Activated CD4-positive, alpha-beta T cell treated with anti-CD3 and anti-CD28 coated beads for 24 hours (primary cell): ENCODE results near the gene AMPD3.

Experiments used
- DNase-seq, 2 donors: peaks; one replicate each; pipeline ENCODE4 v3.0.0-alpha.2; 2020; ENCODE audit warnings: low read depth in 2 of 2

AMPD3 gene

DNA sequence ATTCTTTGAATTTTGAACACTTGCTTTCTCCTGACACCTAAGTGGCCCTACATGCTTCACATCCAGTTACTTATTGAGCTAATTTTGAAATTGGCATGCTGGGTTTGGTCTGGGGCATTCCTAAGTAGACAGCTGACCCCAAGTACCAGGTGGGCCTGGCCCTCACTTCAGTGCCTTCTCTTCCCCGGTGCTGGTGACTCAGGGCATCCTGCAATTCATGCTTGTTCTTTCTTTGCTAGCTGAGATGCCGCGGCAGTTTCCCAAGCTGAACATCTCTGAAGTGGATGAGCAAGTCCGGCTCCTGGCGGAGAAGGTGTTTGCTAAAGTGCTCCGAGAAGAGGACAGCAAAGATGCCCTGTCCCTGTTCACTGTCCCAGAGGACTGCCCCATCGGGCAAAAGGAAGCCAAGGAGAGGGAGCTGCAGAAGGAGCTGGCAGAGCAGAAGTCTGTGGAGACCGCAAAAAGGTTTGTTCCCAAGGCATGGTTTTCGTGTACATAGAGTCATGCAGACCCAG, 6.3 kb downstream of the AMPD3 start:
- no peak for DNase-seq

DNA sequence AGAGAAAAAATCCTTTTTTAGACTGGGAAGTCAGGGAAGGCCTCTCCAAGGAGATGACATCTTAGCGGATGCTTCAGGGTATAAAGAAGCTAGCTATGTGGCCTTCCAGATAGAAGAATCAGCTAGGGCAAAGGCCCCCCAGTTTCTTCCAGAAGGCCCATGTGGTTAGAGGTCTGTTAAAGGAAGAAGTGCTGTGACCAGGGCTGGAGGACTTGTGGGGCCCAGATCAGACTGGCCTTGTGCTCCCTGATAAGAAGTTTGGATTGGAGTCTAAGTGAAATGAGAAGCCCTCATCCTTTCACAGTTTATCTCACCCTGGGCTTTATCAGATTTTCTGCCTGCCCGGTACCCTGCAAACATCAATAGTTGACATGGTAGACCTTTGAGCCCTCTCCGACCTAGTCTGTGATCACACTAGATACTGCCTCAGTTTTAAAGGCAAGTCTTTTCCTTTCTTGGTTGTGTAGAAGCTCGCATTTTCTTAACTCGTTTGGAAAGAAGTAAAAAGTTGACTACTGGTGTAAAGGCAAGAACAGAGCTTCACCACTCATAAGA, 7.8 kb downstream of the AMPD3 start:
- DNase-seq = no peak

DNA sequence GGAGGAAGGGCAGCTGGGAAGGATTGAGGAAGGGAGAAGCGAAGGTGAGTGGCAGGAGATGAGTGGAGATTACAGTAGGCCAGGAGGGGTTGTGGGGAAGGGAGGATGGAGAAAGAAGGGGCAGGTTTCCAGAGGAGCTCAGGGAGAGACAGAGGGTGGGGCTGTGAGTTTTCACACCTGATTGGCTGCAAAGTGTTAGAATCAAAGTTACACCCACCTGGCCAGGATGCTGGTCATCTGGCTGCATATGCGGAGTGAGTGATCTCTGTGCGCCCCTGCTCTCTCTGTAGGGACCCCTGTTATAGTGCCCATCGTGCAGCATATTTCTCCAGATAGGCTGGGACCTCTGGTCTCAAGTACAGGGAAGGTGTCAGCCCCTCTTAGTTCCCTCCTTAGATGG, 18.3 kb downstream of the AMPD3 start:
- DNase-seq = no peak

DNA sequence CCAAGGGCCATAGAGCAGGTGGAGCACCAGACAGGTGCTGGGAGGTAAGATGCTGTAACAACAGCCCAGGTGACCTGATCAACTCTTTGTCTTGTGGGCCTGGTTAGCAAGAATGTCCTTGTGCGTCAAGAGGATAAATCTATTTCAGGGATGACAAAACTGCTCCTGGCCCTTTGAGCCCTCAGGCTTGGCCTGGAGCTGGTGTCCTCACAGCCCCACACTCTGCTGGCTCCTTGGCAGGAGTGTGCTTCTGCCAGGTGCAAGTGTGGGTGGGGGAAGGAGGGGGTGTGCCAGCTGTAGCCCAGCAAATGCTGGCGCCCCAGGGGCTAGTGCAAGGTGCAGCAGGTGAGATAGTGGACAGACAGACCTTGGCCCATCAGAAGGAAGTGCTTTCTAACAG, 19.5 kb downstream of the AMPD3 start:
- no peak for DNase-seq

DNA sequence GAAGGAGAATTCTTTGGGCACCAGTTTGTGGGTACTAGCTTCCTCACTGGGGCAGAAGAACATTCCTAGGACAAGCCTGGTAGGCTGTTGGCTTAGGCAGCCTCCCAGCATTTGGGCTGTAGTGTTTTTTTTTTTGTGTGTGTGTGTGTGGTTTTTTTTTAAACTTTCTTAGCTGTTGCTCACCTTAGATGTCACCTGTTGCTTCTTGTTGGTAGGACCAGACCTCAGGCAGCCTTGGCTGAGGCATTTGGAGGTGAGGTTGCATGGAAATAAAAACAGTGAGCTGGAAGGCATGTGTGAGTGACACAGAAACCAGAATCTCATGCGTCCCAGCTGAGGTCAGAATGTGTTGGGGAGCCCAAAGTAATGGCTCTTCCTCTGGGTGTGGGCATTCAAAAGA, 21.3 kb downstream of the AMPD3 start:
- DNase-seq = no peak

DNA sequence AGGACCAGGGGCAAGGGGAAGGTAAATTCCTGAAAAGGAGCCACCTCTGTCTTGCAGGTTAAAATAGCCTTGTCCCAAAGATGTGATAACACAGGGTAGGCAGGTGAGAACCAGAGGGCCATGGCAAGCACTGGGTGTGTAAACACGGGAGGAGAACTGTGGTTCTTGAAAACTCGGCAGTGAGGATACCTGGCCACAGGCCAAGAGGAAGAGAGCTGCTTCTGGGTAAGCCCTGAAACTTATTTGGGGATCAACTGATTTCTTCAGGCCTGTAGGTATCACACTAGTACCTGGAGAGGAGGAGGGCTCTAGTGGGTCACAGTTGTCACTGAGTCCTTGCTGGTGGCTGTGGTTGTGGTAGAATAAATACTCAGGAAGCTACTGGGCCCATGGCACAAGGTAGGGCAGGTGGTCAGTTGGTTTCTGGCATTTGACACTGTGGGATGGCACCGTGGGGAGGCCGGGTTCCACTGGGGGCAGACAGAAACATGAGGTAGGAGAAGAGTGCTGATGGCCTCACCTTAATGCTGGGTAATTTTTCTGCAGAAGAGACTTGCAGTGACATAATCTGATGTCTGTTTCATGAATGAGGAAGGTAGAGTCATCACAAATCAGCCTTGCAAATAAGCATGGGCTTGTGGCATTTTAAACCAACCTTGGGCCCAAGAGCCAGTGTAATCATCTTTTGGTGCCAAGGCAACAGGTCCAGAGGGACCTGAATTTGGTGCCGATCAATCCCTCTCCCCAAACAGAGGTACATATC, 22.0 kb downstream of the AMPD3 start:
- no peak for DNase-seq

DNA sequence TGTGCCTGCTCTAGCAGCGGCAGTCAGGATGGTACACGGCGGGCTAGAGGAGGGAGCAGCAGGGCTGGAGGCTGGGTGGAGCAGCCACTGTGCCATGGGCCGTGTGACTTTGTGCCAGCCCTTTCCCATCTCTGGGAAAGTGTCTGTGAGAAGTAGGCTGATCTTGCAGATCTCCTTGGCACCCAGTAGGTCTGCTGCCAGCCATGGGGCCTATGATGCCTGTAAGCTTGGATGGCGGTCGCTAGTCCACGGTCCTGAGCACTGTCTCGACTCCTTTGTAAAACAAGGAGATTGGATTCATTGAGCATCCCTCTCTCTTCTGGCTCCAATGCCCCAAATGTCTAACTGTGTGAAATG, 22.6 kb downstream of the AMPD3 start:
- DNase-seq = no peak

DNA sequence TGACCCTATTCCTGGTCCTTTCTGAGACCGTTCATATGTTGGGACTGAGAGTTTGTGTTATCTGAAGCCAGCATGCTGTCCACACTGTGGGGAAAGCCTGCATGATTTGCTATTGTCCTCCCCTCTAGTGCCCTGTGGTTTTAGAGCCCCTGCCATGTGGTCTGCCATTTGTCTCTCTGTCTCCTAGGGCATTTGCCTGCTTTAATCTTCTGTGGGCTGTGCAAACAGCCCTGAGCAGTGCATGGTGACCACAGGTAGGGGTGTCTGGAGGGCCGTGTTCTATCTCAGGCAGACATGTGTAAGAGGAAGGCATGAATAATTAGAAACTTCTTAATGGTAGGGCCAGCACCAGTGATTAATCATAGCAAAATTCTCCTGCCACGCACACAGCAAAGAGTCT, 23.0 kb downstream of the AMPD3 start:
- DNase-seq = no peak

DNA sequence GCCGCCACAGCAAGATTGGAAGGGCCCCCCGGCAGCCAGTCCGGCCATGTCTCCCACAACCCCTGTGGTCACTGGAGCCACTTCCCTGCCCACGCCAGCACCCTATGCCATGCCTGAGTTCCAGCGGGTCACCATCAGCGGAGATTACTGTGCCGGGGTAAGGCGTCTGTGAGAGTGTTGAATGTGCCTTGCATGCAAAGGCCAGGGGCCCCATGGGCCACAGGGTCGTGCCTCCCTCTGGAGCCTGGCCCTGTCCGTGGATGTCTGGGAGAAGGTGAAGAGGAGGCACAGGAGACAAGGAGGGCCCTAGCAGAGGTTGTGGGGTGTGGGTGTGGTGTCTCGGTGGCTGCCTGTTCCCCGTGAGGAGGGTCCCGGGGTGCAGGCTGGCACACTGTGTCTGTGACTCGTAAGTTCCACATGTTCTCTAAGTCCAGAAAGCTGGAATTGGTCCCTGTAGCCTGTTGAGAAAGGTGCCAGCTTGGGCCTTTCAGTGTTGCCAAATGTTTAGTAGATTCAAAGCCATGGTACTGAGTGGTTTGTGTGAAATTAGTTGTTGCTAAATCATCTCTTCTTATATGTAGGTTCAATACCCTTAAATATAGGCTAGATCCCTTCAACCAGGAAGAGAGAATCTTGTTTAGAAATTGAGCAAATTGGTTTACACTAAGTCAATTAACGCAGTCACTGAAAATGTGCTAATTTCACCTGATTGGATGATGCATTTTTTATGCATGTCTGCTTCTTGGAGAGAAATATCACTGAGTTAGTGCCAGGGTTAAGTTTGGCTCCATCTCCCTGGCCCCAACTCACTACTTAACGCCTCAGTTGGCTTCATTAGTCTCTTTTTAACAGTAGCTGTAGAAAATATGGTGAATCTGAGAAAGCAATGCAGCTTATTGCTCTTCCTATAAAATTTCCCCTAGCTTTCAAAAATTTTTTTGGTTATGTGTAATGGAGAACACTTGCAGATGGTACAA, 23.8 kb downstream of the AMPD3 start:
- DNase-seq = no peak

DNA sequence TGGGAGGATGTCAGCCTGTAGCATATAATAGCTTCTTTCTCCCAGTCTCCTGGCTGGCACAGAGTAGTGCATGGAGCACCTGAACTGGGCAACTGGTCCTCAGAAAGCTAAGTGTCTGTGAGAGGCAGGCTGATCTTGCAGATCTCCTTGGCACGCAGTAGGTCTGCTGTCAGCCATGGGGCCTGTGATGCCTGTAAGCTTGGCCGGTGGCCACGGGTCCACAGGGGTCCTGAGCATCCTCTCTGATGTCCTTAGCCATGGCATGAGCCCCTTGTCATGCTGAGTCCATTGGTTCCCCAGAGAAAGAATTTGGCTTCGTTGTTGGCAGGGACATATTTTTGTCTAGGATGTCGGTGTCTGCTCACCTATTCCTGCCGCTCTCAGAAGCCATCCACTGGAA, 25.0 kb downstream of the AMPD3 start:
- DNase-seq = no peak

DNA sequence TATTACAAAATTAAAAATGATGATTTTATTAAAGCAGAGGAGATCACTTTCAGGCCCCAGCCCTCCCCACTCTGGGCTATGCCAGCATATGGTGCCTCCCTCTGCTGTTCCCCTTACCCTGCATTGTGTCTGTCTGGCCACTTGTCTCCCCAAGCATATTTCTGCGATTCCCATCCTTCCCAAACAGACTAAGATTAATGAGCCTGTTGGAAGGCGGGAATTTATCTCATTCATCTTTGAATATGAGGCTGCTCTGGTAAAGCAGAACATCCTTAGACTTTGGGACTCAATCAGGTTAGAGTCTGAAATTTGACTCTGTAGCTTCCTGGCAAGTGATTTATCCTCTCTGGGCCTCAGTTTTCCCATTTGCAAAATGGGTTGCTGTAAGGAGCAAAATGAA, 25.7 kb downstream of the AMPD3 start:
- DNase-seq = no peak

DNA sequence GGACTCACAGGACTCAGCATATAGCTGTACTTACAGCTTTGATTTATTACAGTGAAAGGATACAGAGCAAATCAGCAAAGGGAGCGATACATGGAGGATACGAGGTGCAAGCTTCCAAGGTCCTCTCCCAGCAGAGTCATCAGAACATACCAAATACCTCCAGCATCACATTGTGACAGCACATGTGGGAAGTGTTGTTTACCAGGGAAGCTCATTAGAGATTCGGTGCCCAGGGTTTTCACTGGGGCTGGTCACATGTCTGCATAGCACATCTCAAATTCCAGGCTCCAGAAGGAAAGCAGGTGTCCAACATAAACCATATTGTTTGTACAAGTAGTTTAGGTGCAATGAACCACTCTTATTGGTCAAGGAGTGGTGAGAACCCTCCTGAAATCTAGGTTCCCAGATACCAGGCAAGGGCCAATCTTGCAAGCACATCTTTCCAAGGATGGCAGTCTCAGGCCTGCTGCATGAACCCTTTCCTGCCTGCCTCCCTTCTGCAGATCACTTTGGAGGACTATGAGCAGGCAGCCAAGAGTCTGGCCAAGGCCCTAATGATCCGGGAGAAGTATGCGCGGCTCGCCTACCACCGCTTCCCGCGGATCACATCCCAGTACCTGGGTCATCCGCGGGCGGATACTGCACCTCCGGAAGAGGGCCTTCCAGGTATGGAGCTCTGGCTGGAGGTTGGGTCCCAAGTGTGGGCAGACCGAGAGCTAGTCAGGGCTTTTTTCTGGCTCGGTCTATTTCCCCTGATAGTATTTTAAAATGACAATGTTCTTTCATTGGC, 26.7 kb downstream of the AMPD3 start:
- DNase-seq = no peak

DNA sequence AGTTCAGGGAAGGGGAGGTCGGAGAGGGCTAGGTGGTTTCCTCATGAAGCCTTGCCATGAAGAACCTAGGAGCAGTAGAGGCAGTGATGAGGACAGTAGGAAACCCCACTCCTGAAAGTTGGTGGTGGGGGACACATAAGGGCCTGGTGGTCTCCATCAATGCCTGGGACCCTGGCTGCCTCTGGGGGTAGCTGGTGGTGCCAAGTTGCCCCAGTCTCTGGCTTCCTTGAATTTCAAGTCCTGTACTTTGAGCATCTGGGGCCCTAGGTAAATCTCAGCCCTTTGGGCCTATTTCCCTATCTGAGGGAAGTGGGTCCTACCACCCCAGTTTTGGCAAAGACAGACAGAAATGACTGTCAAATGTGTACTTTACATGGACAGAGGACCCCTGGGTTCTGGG, 28.1 kb downstream of the AMPD3 start:
- no peak for DNase-seq

DNA sequence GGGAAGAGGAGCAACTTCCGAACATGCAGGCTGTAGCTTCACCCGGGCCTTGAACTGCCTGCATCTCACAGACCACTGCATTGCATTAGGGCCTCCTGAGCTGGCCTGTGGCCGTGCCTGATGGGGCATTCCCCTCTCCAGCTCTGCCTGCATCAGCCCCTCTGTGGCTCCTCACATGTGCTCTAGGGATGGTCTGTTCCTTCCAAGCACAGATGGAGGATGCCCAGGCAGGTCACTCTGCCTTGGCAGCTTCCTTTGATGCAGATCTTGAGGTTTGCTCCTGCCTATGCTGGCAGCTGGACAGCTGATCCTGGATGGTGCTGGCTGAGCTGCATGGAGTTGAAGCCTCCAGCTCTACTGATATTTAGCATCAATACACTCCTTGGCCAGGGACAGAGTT, 28.5 kb downstream of the AMPD3 start:
- DNase-seq = no peak

DNA sequence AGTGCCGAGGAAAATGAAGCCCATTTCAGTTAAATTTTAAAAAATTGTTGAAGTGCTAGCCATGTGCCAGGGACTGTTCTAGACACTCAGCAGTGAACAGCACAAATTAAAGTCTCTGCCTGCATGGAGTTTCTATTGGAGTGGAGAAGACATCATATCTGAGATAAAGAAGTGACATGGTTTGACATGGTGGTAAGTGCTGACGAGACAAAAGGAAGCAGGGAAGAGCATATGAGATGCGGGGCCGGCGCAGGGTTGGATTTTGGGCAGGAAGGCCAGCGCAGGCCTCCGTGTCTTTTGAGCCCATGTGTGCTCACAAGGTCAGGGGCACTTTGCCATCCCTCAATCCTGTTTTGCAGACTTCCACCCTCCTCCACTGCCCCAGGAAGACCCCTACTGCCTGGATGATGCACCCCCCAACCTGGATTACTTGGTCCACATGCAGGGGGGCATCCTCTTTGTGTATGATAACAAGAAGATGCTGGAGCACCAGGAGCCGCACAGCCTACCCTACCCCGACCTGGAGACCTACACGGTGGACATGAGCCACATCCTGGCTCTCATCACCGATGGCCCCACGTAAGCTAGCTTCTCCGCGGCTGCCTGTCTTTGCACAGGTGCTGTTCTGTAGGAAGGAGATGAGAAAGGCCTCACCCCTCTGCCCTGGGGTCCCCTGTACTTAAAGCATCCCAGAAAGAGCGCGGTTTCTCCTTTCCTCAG, 29.6 kb downstream of the AMPD3 start:
- DNase-seq = no peak

DNA sequence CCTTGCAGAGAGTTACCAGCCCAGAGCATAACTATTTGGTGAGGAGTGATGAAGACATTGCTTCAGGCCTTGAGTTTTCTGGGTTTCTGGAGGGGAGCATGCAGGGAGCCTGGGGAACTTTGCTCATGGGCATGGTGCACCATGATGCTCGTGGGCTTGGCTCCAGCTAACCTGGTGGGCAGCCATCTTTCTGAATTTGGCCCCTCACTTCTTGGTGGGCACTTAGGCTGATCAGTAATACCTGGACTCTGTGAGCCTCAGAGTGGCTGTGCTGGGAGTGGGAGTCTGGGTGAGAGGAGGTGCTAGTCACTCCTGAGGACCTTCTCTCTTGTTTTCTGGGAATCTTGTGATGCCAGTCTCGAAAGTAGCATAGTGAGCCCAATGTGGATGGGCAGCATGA, 30.6 kb downstream of the AMPD3 start:
- no peak for DNase-seq

DNA sequence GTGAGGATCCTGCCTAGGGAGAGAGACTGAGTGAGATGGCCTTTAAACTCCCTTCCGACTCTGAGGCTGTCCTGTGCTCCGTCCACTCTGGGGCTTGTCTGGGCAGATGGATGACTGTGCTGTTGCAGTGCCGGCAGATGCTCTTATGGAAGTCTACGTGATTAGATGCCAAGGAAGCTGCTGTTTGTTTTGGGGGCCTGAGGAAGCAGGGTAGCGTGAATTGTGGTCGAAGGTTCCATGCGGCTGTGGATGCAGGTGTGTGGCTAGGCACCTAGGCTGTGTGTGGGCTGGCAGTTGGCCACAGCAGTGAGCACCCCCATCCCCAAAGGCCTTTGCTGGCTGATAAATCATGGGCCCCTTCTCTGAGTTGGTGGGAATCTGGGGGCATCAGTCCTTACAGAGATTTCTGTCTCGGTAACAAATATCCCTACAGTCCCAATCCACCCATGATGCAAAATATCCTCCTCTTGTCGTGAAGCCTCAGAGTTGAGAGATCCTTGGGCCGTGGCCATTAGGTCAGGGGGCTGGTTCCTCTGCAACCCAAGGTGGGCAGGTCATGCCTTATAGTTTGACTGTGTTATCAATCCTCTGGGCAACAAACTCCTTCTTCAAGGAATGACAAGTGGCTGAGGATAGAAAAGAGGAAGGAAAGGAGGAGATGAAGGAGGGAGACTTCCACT, 31.2 kb downstream of the AMPD3 start:
- no peak for DNase-seq

DNA sequence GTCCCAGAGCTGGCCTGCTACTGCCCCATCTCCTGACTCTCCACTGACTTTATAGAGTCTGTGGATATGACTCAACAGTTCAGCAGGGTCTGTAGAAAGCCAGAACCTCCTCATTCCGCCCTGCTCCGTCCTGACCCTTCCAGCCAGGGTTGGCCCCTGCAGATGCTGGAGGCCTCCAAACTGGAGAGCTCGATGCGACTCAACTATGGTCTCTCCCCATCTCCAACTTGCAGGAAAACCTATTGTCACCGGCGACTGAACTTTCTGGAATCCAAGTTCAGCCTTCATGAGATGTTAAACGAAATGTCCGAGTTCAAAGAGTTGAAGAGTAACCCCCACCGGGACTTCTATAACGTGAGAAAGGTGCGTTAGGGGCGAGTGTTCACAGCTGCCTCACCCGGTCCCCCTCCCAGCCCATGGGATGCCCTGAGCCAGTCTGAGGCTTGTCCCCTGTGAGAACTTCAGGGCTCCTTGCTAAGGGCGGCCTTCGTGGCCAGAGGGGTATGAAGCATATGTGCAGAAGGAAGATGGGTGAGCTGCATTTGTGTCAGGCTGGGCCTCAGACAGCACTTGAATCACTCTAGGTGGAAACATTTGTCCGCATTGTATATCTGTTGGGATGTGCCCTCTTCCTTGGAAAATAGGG, 32.1 kb downstream of the AMPD3 start:
- DNase-seq = no peak

DNA sequence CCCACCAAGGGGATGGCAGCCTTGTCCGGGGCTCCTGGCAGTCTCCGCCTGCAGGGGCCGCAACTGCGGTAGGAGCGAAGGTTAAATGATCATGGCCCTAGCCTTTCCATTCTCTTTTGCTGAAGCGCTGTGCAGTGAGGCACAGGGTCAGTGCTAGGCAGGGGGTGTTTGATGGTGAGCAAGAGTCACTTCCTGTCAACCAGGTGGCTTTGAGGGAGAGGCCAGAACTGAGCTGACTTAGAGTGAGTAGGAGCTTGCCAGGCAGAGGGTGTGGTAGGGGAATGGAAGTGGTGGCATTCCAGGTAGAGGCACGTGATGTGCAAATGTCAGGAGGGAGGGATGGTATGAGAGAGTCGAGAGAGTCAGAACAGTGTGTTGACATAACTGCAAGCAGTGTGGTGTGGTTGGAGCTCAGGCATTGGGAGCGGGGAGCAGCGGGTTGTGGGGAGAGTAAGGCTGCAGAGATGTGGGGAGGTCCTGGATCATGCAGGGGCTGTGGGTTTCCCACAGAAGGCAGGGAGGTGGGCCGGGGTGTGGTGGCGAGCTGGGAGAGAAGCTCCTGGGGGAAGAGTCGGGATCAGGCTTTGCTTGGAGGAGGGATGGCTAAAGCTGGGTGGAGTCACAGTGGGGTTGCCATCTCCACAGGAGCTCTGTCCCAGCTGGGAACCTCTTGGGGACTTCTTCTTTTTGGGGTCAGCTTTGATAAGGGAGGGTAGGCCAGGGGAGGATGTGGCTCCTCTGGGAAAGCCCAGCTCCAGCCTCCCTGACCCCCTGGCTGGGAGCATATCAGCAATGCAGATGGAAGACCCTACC, 33.3 kb downstream of the AMPD3 start:
- DNase-seq = no peak
